HG03139 (cell line): ENCODE results near the gene RBM44.
"Not testable (repeated sequence)": the region's sequence is repeated elsewhere in the genome, so short reads cannot be mapped to it uniquely, and the experiment has no call there.

ENCODE experiments used
- ATAC-seq: cut with Tn5 transposase; IDR thresholded peaks from one replicate; pipeline ENCODE4 v1.9.1; 2021; ENCODE audit not compliant: unreplicated experiment

RBM44 gene

GRCh38 chr2:237798236-237799059 is at the start of gene RBM44:
Gene RBM44 (plus strand): TSS chr2:237798779. CDS start chr2:237813610, 14,831 bp downstream.
- ATAC-seq, result no peak

- ATAC-seq, result no peak
Measured at GRCh38 chr2:237749002-237749401, 49.6 kb upstream of the RBM44 start.

- no peak for ATAC-seq
Measured at GRCh38 chr2:237749961-237750360, 48.6 kb upstream of the RBM44 start.

GRCh38 chr2:237750441-237750840 is 48.1 kb upstream of the RBM44 start:
- not testable (repeated sequence) for ATAC-seq

- ATAC-seq, result peak; percentile 94
Measured at GRCh38 chr2:237752761-237753165, 45.8 kb upstream of the RBM44 start.

- no peak for ATAC-seq
Measured at GRCh38 chr2:237754182-237754581, 44.4 kb upstream of the RBM44 start.

- ATAC-seq, result no peak
Measured at GRCh38 chr2:237754626-237755248, 43.8 kb upstream of the RBM44 start.

- ATAC-seq, result no peak
Measured at GRCh38 chr2:237757616-237758015, 41.0 kb upstream of the RBM44 start.

- ATAC-seq, result no peak
Measured at GRCh38 chr2:237758185-237758584, 40.4 kb upstream of the RBM44 start.

GRCh38 chr2:237759176-237759575 is 39.4 kb upstream of the RBM44 start:
- no peak for ATAC-seq

- ATAC-seq, result no peak
Measured at GRCh38 chr2:237760506-237761502, 37.8 kb upstream of the RBM44 start.

GRCh38 chr2:237762291-237763182 is 36.0 kb upstream of the RBM44 start:
- not testable (repeated sequence) for ATAC-seq

GRCh38 chr2:237763812-237764211 is 34.8 kb upstream of the RBM44 start:
- no peak for ATAC-seq

- ATAC-seq, result not testable (repeated sequence)
Measured at GRCh38 chr2:237765122-237765521, 33.5 kb upstream of the RBM44 start.

GRCh38 chr2:237765875-237766274 is 32.7 kb upstream of the RBM44 start:
- ATAC-seq, result no peak

- no peak for ATAC-seq
Measured at GRCh38 chr2:237766340-237766739, 32.2 kb upstream of the RBM44 start.

- ATAC-seq, result no peak
Measured at GRCh38 chr2:237772513-237772912, 26.1 kb upstream of the RBM44 start.

- ATAC-seq, result no peak
Measured at GRCh38 chr2:237773826-237774225, 24.8 kb upstream of the RBM44 start.

GRCh38 chr2:237774811-237775553 is 23.6 kb upstream of the RBM44 start:
- ATAC-seq, result no peak
